ENCODE measurements around the gene PITHD1.
A peak's percentile ranks its signal among the peaks of the same experiment; 100 is the strongest.
"Not testable (repeated sequence)": the region's sequence is repeated elsewhere in the genome, so short reads cannot be mapped to it uniquely, and the experiment has no call there.

The PITHD1 gene, protein sequence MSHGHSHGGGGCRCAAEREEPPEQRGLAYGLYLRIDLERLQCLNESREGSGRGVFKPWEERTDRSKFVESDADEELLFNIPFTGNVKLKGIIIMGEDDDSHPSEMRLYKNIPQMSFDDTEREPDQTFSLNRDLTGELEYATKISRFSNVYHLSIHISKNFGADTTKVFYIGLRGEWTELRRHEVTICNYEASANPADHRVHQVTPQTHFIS

GRCh38 chr1:23777979-23778814 lies at the start of gene PITHD1:
Gene PITHD1, plus strand, starts transcription at chr1:23778418. Its CDS starts 98 bp downstream, at chr1:23778516.
- TF ChIP-seq CTCF (IDR thresholded peaks at IDR 0.05) (no peak), ZFX (IDR thresholded peaks at IDR 0.05; ENCODE audit: borderline replicate concordance) (no peak)
- H3K27ac ChIP-seq = peak within 1 kb of the TSS; percentile 88

- no peak overlapping the region for H3K27ac ChIP-seq
- TF ChIP-seq CTCF (IDR thresholded peaks at IDR 0.05) = no peak
- TF ChIP-seq ZFX (IDR thresholded peaks at IDR 0.05; ENCODE audit: borderline replicate concordance) = no peak
These were observed 45.6 kb upstream of the PITHD1 start for GRCh38 chr1:23732363-23733224.

DNA sequence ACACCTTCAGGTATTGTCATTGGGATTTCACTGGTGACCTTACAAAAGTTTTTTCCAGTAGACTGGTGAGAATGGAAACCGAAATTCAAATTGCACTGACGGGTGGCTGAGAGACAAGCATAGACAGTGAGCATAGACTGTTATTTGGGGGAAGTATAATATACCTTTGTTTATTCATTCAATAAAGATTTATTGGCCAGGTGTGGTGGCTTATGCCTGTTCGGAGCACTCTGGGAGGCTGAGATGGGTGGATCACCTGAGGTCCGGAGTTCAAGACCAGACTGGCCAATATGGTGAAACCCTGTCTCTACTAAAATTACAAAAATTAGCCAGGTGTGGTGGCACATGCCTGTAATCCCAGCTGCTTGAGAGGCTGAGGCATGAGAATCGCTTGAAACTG lies 44.9 kb upstream of the PITHD1 start:
- not testable (repeated sequence) for H3K27ac ChIP-seq

DNA sequence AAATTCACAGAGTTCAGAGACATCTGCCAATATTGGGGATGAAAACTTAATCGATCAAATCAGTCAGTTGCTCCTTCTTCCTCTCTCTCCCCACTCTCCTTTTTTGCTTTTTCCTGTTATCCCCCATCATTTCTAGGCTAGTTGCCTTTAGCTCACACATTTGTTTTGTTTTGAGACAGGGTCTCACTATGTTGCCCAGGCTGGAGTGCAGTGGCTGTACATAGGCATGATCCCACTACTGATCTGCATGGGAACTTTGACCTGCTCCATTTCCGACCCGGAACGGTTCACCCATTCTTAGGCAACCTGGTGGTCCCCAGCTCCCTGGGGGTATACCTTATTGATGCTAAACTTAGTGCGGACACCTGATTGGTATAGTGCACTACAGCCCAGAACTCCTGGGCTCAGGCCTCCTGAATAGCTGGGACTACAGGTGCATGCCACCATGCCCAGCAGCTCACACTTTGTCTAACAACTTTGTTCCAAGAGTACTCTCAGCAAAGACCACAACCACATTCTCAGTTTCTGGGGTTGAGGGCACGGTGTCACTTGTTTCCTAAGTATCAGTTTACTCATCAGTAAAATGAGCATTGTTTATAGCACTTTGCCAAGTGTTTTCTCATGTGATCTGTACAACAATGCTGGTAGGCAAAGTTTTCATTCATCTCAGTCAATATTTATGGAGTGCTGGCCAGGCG lies 41.6 kb upstream of the PITHD1 start:
- TF ChIP-seq ZFX (IDR thresholded peaks at IDR 0.05; ENCODE audit: borderline replicate concordance) = no peak
- no peak for TF ChIP-seq CTCF (IDR thresholded peaks at IDR 0.05)
- no peak overlapping the region for H3K27ac ChIP-seq

GRCh38 chr1:23741609-23742008 lies 36.6 kb upstream of the PITHD1 start:
- H3K27ac ChIP-seq = no peak overlapping the region
- no peak for TF ChIP-seq ZFX (IDR thresholded peaks at IDR 0.05; ENCODE audit: borderline replicate concordance)
- TF ChIP-seq CTCF (IDR thresholded peaks at IDR 0.05) = no peak

DNA sequence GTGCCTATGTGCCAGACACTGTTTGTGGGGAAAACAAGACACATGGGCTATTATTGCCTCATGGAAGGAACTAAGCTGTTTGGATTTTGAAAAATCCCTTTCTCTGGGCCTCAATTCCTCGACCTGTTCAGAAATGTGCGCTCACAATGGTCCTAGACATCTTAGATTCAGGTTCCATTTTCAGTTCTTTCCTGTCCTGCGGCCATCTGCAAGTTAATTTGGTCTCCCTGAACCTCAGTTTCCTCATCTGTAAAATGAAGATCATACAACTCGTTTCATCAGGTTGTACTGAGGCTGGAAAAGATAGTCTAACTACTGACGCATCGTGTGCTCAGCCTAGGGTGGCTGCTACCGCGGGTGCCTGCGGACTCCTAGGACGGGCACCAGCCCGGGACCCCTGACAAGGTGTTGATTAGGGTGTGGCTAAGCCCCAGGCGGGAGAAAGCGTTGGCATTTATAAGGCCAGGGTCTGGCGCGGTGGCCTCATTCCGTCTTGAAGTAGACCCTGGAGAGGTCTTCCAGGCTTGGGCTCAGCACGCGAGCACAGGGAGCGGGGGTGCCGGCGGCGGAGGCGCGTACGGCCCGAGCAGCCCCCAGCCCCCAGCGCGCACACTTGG lies 35.4 kb upstream of the PITHD1 start:
- TF ChIP-seq CTCF (IDR thresholded peaks at IDR 0.05) = no peak
- TF ChIP-seq ZFX (IDR thresholded peaks at IDR 0.05; ENCODE audit: borderline replicate concordance) = no peak

More for the DNA sequence above, 35.4 kb upstream of the PITHD1 start:
- peak overlapping the region; percentile 78 for H3K27ac ChIP-seq

All from 22Rv1 (cell line).